ENCODE results near the gene ARID1B.

ARID1B gene

DNA sequence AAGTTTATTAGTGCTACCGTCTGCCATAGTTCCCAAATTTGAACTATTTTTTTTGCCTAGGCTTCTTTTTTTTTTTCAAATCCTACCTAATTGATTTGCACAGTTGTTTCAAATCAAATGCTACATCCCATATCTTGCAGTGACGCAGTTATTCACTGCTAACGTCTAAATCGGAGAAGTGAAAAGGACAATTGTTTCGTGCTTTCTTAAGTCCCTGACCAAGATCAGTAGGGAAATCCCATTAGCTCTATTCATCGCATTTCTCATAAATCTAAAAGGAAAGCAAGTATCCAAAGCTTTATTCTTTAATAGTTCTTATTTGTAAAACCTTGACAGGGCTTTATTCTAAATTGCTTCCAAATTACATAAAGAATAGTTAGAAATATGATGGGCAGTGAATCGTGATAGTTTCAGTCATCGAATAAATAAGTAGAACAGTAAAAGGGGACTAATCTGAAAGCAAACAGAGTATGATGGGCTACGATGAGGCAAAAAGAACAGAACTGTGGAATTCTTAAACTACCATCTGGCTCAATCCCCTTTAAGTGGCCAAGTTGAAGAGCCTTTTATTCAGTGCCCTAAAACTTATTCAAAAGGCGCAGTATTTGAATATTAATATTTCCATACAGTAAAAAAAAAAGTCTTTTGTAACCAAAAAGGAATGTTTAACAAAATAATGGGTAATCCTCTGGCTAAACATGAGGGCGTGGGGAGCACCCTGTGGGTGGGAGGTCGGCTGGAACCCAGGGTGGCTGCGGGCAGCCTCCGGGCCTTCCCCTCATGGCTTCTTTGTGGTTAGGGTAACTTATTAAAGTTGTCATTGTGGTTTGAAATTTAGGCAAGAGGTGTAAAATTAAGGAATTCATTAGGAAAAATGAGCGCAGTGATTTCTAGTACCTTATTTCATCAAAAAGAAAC is 3.0 kb upstream of the ARID1B start:
- no peak for DNase-seq (ENCODE audit: low read depth in 2 of 2)

DNA sequence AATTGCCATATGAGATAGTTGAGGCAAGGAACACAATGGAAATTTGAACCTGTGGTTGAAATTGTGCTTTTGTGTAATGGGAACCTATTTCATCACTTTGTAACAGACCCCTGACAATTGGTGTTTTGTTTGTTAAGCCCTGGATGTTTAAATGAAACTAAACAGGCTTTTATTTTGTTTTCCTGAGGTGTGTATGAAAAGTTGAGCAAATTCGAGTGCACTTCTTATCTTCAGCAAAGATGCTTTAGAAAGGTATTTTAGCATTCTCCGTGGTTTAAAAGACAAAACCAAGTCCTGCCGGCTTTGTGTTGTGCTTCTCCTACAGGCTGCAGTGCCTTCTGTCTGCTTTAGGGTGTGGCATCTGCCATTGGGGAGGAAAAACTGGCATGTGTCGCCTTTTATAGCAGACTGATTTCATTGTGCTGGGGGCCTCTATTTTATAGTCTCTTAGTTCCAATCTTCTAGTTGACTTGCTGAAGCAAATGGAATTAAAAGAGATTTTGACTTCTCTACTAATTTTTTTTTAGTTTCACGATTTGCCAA is 2.2 kb upstream of the ARID1B start:
- DNase-seq (ENCODE audit: low read depth in 2 of 2): no peak

DNA sequence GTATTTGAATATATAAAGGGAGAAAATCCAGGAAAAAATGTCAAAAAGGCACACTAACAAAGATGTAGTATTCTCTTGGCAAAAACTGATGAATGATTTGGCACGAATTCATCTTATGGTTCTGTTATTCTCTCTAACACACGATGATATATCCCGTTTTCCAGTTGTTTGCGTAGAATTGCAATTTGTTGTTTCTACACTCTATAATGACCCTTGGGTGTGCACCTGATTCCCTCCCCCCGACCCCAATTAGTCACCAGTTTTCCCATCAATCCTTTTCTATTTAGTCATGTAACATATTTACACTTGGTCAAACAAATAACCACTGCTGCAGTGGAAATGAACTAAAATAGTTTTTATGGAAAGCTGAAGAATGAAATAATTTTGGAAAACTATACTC is 1.5 kb upstream of the ARID1B start:
- no peak for DNase-seq (ENCODE audit: low read depth in 2 of 2)

DNA sequence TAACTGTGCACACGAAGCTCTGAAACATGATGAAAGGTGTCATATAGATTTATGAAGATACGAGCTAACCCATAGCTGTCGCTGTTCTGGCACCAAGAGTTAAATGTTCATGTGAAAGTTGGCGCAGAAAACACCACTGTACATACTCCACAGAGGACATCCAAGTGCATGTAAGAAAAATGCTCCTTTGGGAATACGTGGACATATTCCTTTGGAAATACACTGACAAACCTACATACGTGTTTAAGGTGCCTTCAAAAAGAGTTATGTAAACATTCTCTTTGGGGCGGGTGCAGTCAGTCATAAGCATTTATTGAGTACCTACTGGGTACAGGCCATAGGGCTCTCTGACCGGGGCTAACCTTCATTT is 723 bp upstream of the ARID1B start:
- DNase-seq (ENCODE audit: low read depth in 2 of 2): no peak

DNA sequence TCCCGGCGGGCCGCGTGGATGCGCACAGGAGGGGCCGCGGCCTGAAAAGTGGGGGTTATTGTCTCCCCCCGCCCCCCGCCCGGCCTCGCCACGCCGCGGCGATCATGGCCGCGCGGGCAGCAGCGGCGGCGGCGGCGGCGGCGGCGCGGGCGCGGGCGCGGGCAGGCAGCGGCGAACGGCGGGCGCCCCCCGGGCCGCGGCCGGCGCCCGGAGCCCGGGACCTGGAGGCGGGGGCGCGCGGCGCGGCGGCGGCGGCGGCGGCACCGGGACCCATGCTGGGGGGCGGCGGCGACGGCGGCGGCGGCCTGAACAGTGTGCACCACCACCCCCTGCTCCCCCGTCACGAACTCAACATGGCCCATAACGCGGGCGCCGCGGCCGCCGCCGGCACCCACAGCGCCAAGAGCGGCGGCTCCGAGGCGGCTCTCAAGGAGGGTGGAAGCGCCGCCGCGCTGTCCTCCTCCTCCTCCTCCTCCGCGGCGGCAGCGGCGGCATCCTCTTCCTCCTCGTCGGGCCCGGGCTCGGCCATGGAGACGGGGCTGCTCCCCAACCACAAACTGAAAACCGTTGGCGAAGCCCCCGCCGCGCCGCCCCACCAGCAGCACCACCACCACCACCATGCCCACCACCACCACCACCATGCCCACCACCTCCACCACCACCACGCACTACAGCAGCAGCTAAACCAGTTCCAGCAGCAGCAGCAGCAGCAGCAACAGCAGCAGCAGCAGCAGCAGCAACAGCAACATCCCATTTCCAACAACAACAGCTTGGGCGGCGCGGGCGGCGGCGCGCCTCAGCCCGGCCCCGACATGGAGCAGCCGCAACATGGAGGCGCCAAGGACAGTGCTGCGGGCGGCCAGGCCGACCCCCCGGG is 637 bp downstream of the ARID1B start:
- peak; percentile 33 to 40 for DNase-seq (ENCODE audit: low read depth in 2 of 2)

DNA sequence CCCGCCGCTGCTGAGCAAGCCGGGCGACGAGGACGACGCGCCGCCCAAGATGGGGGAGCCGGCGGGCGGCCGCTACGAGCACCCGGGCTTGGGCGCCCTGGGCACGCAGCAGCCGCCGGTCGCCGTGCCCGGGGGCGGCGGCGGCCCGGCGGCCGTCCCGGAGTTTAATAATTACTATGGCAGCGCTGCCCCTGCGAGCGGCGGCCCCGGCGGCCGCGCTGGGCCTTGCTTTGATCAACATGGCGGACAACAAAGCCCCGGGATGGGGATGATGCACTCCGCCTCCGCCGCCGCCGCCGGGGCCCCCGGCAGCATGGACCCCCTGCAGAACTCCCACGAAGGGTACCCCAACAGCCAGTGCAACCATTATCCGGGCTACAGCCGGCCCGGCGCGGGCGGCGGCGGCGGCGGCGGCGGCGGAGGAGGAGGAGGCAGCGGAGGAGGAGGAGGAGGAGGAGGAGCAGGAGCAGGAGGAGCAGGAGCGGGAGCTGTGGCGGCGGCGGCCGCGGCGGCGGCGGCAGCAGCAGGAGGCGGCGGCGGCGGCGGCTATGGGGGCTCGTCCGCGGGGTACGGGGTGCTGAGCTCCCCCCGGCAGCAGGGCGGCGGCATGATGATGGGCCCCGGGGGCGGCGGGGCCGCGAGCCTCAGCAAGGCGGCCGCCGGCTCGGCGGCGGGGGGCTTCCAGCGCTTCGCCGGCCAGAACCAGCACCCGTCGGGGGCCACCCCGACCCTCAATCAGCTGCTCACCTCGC is 1.5 kb downstream of the ARID1B start:
- DNase-seq (ENCODE audit: low read depth in 2 of 2): peak; percentile 30 to 31

DNA sequence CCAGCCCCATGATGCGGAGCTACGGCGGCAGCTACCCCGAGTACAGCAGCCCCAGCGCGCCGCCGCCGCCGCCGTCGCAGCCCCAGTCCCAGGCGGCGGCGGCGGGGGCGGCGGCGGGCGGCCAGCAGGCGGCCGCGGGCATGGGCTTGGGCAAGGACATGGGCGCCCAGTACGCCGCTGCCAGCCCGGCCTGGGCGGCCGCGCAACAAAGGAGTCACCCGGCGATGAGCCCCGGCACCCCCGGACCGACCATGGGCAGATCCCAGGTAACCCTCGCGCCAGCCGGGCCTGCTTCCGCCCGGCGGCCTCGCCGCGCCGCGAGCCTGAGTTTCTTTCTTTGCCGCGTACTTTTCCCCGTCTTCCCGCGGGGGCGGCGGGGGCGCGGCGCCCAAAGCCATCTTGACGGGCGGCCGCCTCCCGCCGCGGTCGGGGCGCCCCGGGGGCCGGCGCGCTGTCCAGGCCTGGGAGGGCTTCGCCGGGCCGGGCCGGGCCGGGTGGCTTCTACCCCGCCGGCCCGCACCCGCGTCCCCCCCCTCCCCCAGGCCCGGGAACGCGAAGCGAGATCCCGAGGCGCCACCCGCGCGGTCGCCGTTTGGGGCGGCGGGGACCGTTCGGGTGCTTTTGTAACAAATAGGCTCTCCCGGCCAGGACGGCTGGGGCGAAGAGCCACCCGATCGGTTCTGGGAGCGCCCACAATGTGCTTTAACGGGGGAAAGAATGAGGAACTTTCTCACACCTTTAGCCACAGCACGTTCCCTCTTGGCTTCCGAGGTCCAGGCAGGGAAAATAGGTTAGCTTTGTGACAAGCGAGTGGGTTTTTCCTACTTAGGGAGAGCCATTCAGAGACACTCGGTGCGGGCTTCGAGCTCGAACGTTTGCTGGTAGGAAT is 2.3 kb downstream of the ARID1B start:
- DNase-seq (ENCODE audit: low read depth in 2 of 2): peak; percentile 43 to 52

DNA sequence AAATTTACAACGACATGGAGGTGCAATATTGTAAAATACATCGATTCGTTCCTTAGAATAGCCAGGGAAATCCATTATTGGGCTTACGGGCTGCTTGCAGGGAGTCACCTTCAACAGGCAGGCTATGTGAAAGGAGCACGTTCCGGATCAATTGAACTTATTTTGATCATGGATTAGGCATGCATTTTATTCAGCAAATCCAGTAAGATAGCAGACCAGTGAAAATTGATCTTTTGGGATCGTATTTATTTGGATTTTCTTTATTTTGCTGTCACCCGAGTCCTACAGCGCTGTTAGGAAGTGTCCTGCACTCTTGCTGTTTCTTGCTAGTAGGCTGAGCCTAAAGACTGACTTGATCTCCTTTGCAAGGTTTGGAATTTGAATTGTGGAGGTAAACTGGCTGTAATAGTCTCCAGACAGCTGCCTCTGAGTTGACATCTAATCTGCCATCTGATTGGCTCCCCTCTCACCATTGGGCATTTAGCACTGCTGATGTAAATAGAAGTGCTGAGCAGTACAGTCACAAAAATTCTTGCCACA is 3.0 kb downstream of the ARID1B start:
- no peak for DNase-seq (ENCODE audit: low read depth in 2 of 2)

DNA sequence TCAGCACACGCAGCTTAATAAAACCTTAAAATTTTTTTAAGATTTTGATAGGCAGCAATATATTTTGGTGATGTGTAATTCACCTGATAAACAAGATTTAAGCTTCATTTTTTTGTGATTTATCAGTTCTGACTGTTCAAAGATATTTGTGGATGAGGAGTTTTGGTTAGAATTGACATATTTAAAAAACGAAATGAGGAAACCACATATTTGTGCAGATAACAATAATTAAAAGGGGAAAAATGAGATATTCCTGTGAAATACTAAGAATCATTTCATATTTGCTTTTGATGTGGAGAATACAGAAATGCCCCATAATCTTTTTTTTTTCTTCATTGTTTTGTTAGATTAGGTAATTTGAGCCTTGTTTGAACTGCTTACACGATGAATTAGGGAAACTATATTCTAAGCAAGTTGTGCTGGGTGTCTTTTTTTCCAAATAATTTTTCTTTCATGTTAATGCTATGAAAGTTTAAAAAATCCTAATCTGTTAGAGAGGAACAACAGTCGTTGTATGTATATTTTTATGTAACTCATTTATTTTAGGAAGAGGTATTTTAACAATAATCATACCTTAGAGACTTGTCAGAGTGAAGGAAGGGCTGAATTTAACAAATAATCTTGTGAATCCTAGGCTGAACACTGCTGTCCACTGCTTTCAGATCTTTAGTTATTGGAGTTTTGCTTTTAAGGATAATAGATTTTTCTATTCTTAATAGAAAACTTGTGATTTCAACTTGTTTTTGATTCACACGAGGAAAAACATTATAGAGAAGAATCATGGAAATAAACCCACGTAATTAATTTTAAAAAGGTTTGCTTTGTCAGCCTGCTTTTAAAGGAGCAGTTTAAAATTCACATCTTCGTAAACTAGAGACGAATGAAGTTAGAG is 4.0 kb downstream of the ARID1B start:
- DNase-seq (ENCODE audit: low read depth in 2 of 2): no peak

DNA sequence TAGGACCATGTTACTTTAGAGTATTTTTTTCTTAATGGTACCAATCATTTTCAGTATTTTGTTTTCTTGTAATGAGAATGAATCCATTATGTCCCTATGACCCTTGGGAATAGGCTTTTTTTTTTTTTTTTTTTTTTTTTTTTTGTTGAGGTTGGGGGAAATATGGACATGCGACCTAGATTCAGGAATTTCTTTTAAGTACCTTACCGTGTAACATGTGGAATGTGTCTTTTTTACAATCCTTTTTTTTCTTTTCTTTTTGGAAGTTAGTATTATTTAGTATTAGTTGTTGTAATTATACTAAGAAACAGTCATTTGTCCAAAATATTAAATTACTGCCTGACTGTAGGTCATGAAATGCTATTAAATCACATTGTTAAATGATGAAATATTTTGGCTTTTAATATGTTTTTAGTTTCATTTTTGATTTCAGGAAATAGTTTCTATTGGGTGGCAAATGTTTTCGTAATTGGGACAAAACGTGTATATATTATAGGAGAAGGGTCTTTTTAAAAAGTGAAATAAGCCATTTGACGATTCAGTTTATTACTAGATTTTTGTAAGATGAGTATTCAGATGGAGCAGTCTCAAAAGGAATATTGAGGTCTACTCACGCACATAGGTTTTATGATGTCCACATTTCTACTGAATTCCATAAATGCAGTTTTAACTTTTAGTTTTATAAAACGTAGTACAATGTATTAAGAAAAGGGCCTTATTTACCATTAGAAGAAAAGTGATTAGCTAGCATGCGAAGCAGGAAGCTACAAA is 4.9 kb downstream of the ARID1B start:
- DNase-seq (ENCODE audit: low read depth in 2 of 2): no peak

DNA sequence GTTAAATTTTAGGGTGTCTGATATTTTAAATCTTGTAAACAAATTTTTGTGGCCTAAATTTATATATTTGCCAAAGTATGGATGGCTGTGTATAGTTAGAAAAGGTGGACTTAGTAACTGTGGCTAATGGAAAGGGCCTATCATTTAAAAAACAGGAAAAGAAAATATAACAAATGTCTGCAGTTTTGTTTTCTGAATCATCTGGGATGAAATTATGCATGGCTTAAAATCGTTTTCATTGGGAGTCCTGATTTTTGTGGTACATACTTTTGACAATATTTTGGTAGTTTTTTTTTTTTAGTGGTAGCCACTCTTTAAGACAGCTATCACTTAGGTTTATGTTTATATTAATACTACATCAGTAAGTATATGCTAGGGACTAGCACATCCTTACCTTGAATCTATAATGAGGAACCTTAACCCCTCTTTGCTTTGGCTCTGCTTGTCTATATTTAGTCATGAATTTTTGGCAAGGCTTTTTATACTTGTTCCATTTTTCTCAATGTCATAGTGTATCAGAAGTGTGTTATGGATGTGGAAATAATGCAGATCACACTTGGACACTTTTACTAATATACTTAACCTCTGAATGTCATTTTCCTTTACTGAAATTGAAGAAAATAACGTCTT is 5.6 kb downstream of the ARID1B start:
- DNase-seq (ENCODE audit: low read depth in 2 of 2): no peak

DNA sequence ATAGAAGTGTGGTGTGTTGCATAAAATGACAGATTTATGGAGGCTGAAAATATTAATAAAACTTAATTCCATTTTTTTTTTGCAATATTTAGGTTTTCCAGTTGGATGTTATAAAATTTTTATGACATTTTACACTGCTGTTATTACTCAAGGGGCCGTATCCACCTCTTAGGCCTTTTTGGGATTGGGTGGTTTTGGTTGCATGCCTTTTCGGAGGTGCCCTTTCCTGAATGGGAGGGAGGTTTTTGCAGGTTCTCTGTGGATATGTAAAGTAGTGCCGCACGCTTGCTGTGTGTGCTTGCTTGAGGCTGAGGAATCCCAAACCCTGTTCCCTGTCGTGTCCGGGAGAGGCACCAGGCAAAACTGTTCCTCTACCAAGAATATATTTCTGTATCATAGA is 6.8 kb downstream of the ARID1B start:
- no peak for DNase-seq (ENCODE audit: low read depth in 2 of 2)

DNA sequence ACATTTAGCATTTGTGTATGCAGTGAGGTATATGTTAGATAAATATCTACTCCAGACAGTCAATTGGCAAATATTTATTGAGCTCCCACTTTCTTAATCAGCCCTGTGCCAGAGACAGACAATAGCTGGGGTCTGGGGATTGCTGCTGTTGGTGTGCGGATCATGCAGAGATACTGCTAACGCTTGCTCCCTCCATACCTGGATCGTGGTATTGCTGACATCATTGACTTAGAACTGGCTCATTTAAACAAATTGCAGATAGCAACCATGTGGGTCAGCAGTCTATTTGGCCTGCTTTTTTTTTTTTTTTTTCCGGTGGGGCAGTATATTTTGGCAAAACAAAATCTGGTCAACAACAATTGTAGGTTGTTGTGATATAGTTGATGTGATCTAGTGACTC is 9.5 kb downstream of the ARID1B start:
- no peak for DNase-seq (ENCODE audit: low read depth in 2 of 2)

DNA sequence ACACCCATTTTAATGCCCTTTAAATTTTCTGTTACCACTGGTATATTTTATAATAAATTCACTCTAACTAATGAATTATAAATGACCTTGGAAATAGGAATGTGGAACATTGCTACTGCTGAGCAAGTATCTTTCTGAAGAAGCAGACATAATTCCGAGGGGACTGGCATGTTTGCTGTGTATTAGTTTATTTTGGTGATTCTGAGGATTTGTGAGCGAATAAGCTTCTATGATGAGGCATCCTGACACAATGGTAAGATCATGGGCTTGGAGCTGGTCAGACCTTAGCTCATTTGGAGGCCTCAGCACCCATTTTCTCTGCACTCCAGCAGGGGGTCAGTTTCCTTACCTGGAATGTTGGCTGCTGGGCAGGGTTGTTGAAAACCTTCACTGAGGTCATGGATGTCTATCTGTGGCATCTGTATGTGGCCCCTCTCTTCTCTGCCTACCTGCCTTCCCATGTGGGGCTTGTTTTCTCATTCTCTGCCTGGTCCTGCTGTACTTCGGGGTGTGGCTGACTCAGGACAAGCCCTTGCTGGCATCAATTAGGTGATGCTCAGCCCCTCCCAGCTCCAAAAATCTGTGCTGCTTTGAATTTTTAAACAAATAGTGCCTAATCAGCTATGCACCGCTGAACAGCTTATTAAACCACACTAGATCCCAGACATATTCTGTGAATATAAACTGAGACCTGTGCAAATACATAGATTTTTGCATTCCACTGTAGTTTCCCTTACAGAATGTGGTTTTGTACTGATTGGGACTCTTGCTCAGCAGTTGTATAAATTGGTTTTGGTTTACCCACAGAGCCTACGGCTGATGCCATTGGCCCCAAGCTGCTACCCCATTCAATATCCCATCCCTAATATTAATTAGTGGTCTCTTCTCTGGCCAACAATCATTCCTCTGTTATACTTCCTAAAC is 10.7 kb downstream of the ARID1B start:
- no peak for DNase-seq (ENCODE audit: low read depth in 2 of 2)

DNA sequence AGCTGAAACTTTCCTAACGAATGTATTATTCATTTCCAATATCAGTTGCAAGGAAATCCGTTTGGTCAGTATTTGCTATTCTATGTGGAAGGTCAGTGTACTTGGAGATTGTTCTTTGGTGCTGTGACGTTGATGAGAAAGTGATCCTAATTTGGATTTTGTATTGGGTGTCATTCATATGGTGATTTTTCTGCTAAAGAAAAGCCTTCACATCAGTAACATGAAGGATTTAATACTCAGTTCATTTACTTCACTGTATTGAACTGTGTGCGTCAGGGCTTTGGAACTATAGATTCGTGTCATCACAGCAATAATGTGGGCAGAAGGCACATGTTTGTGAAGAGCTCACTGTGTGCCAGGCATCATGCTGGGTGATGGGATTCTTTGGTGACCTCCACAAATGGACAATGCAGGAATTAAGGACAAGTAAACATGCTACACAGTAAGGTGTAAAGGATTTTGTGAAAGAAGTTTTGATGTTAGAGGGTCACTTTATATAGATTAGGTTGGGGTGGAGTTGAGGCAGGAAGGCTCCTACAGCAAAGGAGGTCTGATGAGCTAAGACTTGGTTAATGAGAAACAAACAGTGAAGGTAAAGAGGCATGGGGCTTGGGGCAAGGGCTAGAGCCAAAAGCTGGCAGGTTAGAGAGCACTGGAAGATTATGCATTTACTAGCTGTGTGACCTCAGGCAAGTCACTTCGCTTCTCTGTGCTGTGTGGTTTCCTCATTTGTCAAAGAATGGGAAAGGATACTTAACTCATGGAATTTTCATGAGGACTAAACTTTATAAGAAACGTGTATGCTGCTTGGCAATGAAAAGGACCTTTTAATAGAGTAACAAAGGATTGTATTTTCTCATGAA is 12.1 kb downstream of the ARID1B start:
- no peak for DNase-seq (ENCODE audit: low read depth in 2 of 2)

DNA sequence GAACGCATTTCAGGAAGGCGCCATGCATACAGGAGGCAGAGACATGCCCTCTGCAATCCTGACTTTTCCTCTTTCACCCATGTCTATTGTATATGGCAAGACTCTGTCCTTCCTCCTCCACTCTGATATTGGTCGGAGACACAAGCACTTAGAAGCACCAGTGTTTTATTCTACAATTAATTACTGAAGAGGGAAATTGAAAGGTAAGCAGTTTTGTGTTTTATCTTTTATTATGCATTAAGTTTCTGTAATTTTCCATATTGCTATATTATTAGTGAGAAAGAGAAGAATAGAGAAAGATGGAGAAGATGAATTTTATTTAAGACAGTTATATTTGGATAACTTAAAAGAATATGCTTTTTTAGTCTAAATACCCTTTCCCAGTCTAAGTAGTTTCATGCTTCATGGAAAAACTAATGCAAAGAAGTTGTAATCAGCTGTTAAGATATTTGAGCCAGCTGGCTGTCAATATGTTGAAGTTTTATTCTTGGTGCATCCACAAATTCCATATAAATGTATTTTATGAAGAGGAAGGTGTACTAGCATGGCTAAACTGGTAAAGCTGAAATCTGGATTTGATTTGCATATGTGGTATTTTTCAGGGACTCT is 13.6 kb downstream of the ARID1B start:
- no peak for DNase-seq (ENCODE audit: low read depth in 2 of 2)

Measured in stimulated activated CD8-positive, alpha-beta memory T cell treated with anti-CD3 and anti-CD28 coated beads, Interleukin-2, amount 100 ng/mL, for 48 hours (primary cell).